B cell (primary cell): ENCODE measurements around the gene TSPAN9.

Experiments used
- CTCF ChIP-seq: fragments of 200-600 bp; IDR thresholded peaks from one replicate; pipeline ENCODE4 v1.8.0; 2022; ENCODE audit warnings: antibody characterized with exemption, mild to moderate bottlenecking
- EZH2 ChIP-seq: IDR thresholded peaks from 2 replicates; pipeline ENCODE4 v1.6.1; 2012; ENCODE audit warnings: borderline replicate concordance, low read depth, mild to moderate bottlenecking, moderate library complexity, low read length; ENCODE audit not compliant: insufficient read depth, poor library complexity, severe bottlenecking

GRCh38 chr12:3098436-3098835 is 21.3 kb downstream of the TSPAN9 start:
- TF ChIP-seq CTCF (no peak), EZH2 (no peak)
